Activated naive CD8-positive, alpha-beta T cell treated with anti-CD3 and anti-CD28 coated beads, Interleukin-2, amount 10 ng/mL, durations not matched to agents 7 days and 5 days (primary cell): ENCODE data around the gene ADSS1. TPM values are rescaled to one million over a fixed set of nuclear protein-coding genes. Genes with fewer than 3 reads are reported as not detected.

ENCODE experiments used
- ATAC-seq: fragments of 150-1000 bp; cut with Tn5 transposase; one replicate; pipeline ENCODE4 v1.10.0; 2021; ENCODE audit warnings: low read depth, moderate library complexity
- POLR2A ChIA-PET: fragments of 350-600 bp; sonication (Branson Sonifier 250); formaldehyde crosslinking; loops from one replicate; lab custom pipeline; 2021; ENCODE audit warnings: antibody characterized with exemption; lab: Charles Lee
- DNase-seq: peaks from one replicate; pipeline ENCODE4 v3.0.0; 2021
- H3K27ac Mint-ChIP-seq: one replicate; pipeline ENCODE4 v1.8.0; 2022; ENCODE audit warnings: mild to moderate bottlenecking, mixed read lengths
- H3K27me3 Mint-ChIP-seq: one replicate; pipeline ENCODE4 v1.8.0; 2022; ENCODE audit warnings: mild to moderate bottlenecking, moderate library complexity, mixed read lengths
- H3K36me3 Mint-ChIP-seq: one replicate; pipeline ENCODE4 v1.8.0; 2021; ENCODE audit warnings: mild to moderate bottlenecking, mixed read lengths
- H3K4me1 Mint-ChIP-seq: one replicate; pipeline ENCODE4 v1.8.0; 2021; ENCODE audit warnings: mixed read lengths
- H3K4me3 Mint-ChIP-seq: one replicate; pipeline ENCODE4 v1.8.0; 2022; ENCODE audit warnings: mild to moderate bottlenecking, moderate library complexity, mixed read lengths
- H3K9me3 Mint-ChIP-seq: one replicate; pipeline ENCODE4 v1.8.0; 2021; ENCODE audit warnings: mixed read lengths
- total RNA-seq, 2 experiments: library from RNA; stranded (reverse); gene quantifications; one replicate each; pipeline ENCODE4 v1.2.3, GENCODE V29; 2021

The ADSS1 gene
- total RNA-seq, 2 experiments from 2014 or later, result 2.4 to 2.8 TPM

DNA sequence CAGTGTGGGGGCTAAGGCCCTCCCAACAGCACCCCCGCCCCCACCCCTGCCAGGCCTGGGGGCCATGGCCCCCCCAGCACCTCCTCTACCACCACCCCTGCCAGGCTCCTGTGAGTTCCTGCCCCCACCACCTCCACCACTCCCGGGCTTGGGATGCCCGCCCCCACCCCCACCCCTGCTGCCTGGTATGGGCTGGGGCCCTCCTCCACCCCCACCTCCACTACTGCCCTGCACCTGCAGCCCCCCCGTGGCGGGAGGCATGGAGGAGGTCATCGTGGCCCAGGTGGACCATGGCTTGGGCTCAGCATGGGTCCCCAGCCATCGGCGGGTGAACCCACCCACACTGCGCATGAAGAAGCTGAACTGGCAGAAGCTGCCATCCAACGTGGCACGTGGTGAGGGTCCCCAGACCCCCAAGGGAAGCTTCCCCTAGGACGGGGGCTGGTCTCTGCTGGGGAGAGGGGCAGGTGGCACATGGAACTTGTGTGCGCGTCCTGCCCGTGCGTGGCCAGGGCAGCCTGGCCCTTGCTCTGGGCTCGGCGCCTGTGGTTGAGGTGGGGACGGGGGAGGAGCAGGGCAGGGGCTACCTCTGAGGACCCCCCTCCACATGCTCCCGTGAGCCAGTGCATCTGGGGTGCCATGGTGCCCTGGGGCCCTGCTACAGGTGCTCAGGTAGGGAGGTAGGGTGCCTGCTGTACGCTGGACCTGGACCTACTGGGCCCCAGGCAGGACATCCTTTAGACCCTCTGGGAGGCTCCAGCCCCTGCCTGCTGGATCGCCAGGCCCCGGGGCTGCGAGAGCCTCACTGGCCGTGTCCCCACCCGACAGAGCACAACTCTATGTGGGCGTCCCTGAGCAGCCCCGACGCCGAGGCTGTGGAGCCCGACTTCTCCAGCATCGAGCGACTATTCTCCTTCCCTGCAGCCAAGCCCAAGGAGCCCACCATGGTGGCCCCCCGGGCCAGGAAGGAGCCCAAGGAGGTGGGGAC lies 16.1 kb upstream of the ADSS1 start:
- POLR2A ChIA-PET, result interaction anchor here (1.1 kb wide), 1 partner anchor 42 kb away, joined by 4 read pairs; no protein-coding TSS in a partner anchor
- no peaks in the 10 kb centered on the region for H3K9me3 Mint-ChIP-seq
- peaks cover 7% of the 10 kb centered on the region for H3K36me3 Mint-ChIP-seq
- no peaks in the 10 kb centered on the region for H3K27me3 Mint-ChIP-seq
- DNase-seq (no peak), ATAC-seq (no peak)
- no peak overlapping the region for H3K27ac Mint-ChIP-seq
- no peak overlapping the region for H3K4me3 Mint-ChIP-seq
- peaks cover 1% of the 10 kb centered on the region for H3K4me1 Mint-ChIP-seq

DNA sequence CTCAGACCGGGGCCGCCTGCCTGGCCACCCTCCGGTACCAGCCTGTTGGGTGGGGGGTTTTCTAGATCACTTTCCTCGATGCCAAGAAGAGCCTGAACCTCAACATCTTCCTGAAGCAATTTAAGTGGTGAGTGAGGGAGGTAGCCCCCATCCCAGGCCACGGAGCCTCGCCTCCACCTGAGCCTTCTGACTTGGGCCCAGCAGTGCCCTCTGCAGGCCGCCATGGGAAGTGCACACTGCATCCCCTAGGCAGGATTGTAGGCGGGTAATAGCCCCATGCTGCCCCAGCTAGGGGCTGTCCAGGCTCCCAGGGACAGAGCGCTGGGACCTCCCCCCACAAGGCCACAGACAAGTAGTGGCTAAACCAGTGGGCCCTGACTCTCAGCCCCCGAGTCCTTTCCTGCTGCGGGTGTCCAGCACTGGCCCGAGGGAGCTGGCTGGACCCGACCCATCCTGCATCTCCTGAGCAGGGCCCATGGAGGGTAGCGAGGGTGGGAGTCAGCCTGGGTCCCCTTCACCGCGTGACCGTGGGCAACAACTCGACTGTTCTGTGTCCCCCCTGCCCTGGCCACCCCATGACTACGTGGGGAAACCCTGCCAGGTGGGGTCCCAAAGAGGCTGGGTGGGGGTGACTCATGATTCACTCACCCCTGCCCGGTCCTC lies 15.3 kb upstream of the ADSS1 start:
- POLR2A ChIA-PET, result interaction anchor here (1.1 kb wide), 1 partner anchor 43 kb away, joined by 4 read pairs; no protein-coding TSS in a partner anchor

GRCh38 chr14:104709387-104710039 lies 14.5 kb upstream of the ADSS1 start:
- no peaks in the 10 kb centered on the region for H3K9me3 Mint-ChIP-seq
- ATAC-seq, result no peak
- H3K36me3 Mint-ChIP-seq, result peaks cover 4% of the 10 kb centered on the region
- no peaks in the 10 kb centered on the region for H3K27me3 Mint-ChIP-seq
- no peak overlapping the region for H3K27ac Mint-ChIP-seq
- no peak for DNase-seq
- POLR2A ChIA-PET, result interaction anchor here (1.1 kb wide), 1 partner anchor 44 kb away, joined by 4 read pairs; no protein-coding TSS in a partner anchor
- H3K4me1 Mint-ChIP-seq, result peaks cover 1% of the 10 kb centered on the region
- no peak overlapping the region for H3K4me3 Mint-ChIP-seq

More for the DNA sequence above, 15.3 kb upstream of the ADSS1 start:
- H3K4me3 Mint-ChIP-seq, result no peak overlapping the region
- H3K36me3 Mint-ChIP-seq, result peaks cover 7% of the 10 kb centered on the region
- no peaks in the 10 kb centered on the region for H3K27me3 Mint-ChIP-seq
- peaks cover 1% of the 10 kb centered on the region for H3K4me1 Mint-ChIP-seq
- peak; percentile 65 for ATAC-seq
- H3K9me3 Mint-ChIP-seq, result no peaks in the 10 kb centered on the region
- no peak overlapping the region for H3K27ac Mint-ChIP-seq
- peak; percentile 85 for DNase-seq

DNA sequence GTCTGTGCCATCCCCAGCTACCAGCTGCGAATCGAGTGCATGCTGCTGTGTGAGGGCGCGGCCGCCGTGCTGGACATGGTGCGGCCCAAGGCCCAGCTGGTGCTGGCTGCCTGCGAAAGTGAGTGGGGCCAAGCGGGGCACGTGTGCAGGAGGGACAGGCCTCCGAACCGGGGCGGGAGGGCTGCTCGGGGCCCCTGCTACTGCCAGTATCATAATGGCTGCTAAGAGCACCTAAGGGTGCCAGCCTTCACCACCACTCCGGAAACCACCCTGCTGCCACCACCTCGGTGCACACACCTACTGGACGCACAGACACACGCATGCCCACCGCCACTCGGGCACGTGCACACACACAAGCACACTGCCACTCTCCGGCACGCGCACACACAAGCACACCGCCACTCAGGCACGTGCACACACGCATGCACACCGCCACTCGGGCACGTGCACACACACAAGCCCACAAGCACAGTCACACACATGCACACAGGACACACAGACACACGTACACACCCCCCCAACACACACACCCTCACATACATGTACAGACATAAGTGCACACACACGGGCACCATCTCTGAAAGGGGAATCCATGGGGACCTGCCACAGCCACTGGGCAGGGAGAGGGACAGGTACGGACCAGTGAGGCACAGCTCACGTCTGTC lies 13.8 kb upstream of the ADSS1 start:
- Mint-ChIP-seq H3K4me3 (no peak overlapping the region), H3K27ac (no peak overlapping the region), H3K4me1 (peaks cover 1% of the 10 kb centered on the region), H3K9me3 (no peaks in the 10 kb centered on the region), H3K27me3 (no peaks in the 10 kb centered on the region), H3K36me3 (peaks cover 4% of the 10 kb centered on the region)
- DNase-seq (no peak), ATAC-seq (no peak)
- POLR2A ChIA-PET, result no interaction called here

- Mint-ChIP-seq H3K27me3 (no peaks in the 10 kb centered on the region), H3K36me3 (peaks cover 8% of the 10 kb centered on the region)
Measured at GRCh38 chr14:104712881-104713734, 10.9 kb upstream of the ADSS1 start.

DNA sequence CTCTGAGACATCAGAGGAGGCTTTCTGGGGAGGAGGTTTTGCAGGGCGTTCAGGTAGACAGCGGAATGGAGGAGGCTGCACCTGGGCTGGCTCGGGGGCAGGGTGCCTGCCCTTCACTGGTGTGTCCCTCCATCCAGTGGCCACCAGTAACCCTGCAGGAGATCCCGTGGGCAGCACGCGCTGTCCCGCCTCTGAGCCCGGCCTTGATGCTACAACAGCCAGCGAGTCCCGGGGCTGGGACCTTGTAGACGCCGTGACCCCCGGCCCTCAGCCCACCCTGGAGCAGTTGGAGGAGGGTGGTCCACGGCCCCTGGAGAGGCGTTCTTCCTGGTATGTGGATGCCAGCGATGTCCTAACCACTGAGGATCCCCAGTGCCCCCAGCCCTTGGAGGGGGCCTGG lies 10.0 kb upstream of the ADSS1 start:
- Mint-ChIP-seq H3K27ac (no peak overlapping the region), H3K4me1 (peaks cover 3% of the 10 kb centered on the region), H3K36me3 (peaks cover 7% of the 10 kb centered on the region), H3K4me3 (no peak overlapping the region), H3K27me3 (no peaks in the 10 kb centered on the region), H3K9me3 (no peaks in the 10 kb centered on the region)
- POLR2A ChIA-PET, result no interaction called here
- ATAC-seq, result no peak
- no peak for DNase-seq

More at GRCh38 chr14:104712881-104713734, 10.9 kb upstream of the ADSS1 start:
- POLR2A ChIA-PET, result no interaction called here
- ATAC-seq (no peak), DNase-seq (no peak)
- Mint-ChIP-seq H3K4me3 (no peak overlapping the region), H3K9me3 (no peaks in the 10 kb centered on the region), H3K27ac (no peak overlapping the region), H3K4me1 (peaks cover 5% of the 10 kb centered on the region)

- POLR2A ChIA-PET, result no interaction called here
- Mint-ChIP-seq H3K9me3 (no peaks in the 10 kb centered on the region), H3K4me3 (no peak overlapping the region), H3K27me3 (no peaks in the 10 kb centered on the region), H3K36me3 (peaks cover 7% of the 10 kb centered on the region), H3K27ac (no peak overlapping the region), H3K4me1 (peaks cover 3% of the 10 kb centered on the region)
- no peak for DNase-seq
- ATAC-seq, result no peak
Measured at GRCh38 chr14:104714681-104715080, 9.3 kb upstream of the ADSS1 start.

DNA sequence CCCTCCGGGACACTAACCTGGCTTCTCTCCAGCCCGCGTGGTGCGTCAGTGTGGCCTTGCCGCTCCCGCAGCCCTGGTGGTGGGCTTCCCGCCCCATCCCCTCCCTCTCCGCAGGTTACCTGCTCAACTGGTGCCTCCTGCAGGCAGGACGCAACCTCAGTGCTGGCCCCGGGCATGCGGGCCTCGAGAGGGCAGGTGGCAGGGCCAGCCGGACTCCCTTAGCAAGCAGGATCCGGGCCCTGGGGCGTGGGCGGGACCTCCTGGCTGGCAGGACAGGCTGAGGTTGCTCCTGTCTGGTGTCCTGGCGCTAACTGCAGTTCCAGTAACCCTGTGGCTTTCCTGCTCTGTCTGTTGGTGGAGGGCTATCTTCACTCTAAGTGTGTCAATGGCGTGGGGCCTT lies 8.6 kb upstream of the ADSS1 start:
- POLR2A ChIA-PET, result no interaction called here
- Mint-ChIP-seq H3K9me3 (no peaks in the 10 kb centered on the region), H3K27ac (no peak overlapping the region), H3K36me3 (peaks cover 4% of the 10 kb centered on the region), H3K4me1 (peaks cover 3% of the 10 kb centered on the region), H3K4me3 (no peak overlapping the region), H3K27me3 (no peaks in the 10 kb centered on the region)
- ATAC-seq (no peak), DNase-seq (no peak)

DNA sequence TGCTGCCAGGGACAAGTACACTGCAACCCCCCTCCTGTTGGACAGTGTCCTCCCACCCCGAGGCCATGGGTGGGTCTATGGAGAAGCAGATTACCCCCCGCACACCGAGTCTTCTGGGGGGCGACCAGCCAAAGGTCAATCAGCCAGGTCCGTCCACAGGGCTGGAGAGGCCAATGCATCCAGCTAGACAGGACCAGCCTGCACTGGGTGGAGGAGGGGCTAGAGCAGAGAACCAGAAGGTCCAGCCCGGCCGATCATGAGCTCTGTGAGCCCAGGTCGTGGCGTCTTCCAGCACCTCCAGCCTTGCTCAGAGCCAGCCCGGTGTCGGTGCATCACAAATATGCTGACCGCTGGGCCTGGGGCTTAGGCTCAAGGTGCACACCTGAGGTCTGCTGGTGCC lies 8.2 kb upstream of the ADSS1 start:
- H3K27ac Mint-ChIP-seq, result no peak overlapping the region
- ATAC-seq (no peak), DNase-seq (no peak)
- POLR2A ChIA-PET, result interaction anchor here (1.3 kb wide), 1 partner anchor 36 kb away, joined by 4 read pairs; the partner anchor contains the start of gene SIVA1
- H3K9me3 Mint-ChIP-seq, result no peaks in the 10 kb centered on the region
- no peaks in the 10 kb centered on the region for H3K27me3 Mint-ChIP-seq
- no peak overlapping the region for H3K4me3 Mint-ChIP-seq
- peaks cover 4% of the 10 kb centered on the region for H3K36me3 Mint-ChIP-seq
- peaks cover 3% of the 10 kb centered on the region for H3K4me1 Mint-ChIP-seq

GRCh38 chr14:104717137-104717536 lies 6.9 kb upstream of the ADSS1 start:
- Mint-ChIP-seq H3K4me3 (no peak overlapping the region), H3K36me3 (peaks cover 4% of the 10 kb centered on the region), H3K27me3 (no peaks in the 10 kb centered on the region), H3K9me3 (no peaks in the 10 kb centered on the region), H3K27ac (no peak overlapping the region), H3K4me1 (peaks cover 3% of the 10 kb centered on the region)
- POLR2A ChIA-PET, result no interaction called here
- DNase-seq (no peak), ATAC-seq (no peak)

- H3K27me3 Mint-ChIP-seq, result no peaks in the 10 kb centered on the region
- peaks cover 3% of the 10 kb centered on the region for H3K4me1 Mint-ChIP-seq
- POLR2A ChIA-PET, result no interaction called here
- H3K4me3 Mint-ChIP-seq, result no peak overlapping the region
- peaks cover 4% of the 10 kb centered on the region for H3K36me3 Mint-ChIP-seq
- no peak for ATAC-seq
- H3K9me3 Mint-ChIP-seq, result no peaks in the 10 kb centered on the region
- no peak for DNase-seq
- H3K27ac Mint-ChIP-seq, result no peak overlapping the region
Measured at GRCh38 chr14:104717646-104718045, 6.4 kb upstream of the ADSS1 start.

DNA sequence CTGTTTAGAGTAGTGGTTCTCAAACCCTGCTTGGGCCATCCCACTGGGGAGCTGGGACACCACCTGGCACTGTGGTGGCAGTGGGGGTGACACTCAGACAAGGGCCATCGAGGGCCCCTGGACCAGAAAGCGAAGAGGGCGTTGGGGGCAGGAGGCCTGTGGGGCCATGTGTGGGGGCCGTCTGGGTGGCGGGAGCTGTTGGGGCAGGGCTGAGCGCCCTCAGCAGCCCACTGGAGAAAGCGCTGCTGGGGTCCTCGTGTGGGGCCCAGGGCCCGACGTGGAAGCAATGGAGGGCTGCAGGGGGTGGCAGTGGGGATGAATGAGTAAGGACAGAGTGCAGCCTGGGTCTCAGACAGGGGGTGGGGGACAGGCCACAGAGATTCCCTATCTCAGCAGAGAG lies 5.9 kb upstream of the ADSS1 start:
- Mint-ChIP-seq H3K4me1 (peaks cover 3% of the 10 kb centered on the region), H3K4me3 (no peak overlapping the region), H3K27ac (no peak overlapping the region), H3K9me3 (no peaks in the 10 kb centered on the region), H3K36me3 (peaks cover 4% of the 10 kb centered on the region), H3K27me3 (no peaks in the 10 kb centered on the region)
- ATAC-seq (no peak), DNase-seq (no peak)
- POLR2A ChIA-PET, result no interaction called here
